IPS DF 4.7 (cell line): ENCODE results near the gene CEP63.
A peak's percentile ranks its signal among the peaks of the same experiment; 100 is the strongest.

Source experiments
- DNase-seq: peaks from one replicate; pipeline ENCODE4 v3.0.0-alpha.2; 2013; ENCODE audit warnings: low spot score; ENCODE audit errors: extremely low read depth

CEP63 gene

GRCh38 chr3:134485718-134486576 lies at the start of gene CEP63, which contains the start of gene ANAPC13:
Gene CEP63 (plus strand): TSS chr3:134486057. CDS start chr3:134495321, 9,264 bp downstream.
Gene ANAPC13 (minus strand): TSS chr3:134485985. CDS start chr3:134482904, 3,081 bp downstream.
- peak; percentile 90 for DNase-seq

DNA sequence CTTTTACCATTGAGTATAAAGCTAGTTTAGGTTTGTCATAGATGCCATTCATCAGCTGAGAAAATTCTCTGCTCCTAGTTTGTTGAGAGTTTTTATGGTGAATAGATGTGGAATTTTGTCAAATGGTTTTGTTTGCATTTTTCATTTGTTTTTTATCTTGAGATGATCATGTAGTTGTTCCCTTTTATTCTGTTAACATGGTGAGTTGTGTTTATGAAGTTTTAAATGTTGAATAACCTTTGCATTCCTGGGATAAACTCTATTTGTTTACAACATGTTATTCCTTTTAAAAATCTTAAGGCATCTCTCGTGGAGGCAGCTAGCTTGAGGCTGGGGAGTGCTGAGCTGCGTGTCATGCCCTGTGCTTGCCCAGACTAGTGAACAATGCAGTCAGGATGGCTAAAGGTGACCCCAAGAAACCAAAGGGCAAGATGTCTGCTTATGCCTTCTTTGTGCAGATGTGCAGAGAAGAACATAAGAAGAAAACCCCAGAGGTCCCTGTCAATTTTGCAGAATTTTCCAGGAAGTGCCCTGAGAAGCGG lies 48.6 kb upstream of the CEP63 start:
- DNase-seq = no peak

- DNase-seq = no peak
These were observed 44.5 kb upstream of the CEP63 start for GRCh38 chr3:134441321-134441720.

DNA sequence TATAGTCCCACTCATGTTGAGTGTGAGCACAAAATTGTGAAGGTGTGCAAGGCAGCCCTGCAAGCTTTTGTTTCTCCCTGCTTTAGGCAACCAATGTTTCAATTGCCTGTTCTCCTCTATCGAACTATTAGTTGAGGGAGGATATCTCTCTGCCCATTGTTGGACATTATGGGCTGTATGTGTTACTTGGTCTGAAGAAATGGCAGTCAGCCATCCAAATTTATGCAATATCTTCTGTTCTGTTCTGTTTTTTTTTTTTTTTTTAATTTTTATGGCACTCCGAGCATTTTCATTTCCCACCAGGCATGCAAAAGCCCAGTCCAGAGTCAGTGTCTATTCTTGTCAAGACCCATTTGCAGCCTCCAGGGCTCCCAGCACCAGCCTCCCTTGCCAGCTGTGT lies 44.0 kb upstream of the CEP63 start:
- DNase-seq = no peak

DNA sequence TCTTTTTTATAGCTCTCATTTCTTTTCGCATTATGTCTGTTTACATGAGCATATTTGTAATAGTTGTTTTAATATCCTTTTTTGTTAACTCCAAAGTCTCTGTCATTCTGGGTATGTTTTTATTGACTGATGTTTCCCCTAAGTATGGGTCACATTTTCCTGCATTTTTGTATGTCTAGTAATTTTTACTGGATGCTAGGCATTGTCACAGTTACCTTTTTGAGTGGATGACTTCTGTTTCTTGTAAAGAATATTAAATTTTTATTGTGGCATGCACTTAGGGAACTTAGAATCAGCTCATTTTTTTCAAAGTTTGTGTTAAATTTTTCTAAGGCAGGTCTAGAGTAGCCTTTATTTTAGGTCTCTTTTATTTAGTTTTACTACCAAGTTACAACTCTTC lies 40.8 kb upstream of the CEP63 start:
- no peak for DNase-seq

DNA sequence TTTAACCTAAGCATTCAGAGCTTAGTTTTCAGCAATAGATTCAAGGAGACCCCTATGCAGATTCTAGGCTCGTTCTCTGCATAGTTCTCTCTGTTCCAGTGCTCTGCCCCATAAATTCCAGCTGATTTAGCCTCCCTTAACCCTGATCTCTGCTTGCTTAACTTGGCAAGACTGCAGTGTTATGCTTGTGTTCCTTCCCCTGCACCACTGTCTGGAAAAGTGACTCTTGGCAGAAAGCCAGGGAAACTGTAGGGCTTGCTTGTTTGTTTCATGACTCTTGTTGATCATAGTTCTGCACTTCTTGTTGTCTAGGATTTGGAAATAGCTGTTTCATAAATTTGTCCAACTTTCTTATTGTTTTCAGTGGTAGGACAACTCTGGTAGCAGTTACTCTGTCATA lies 40.2 kb upstream of the CEP63 start:
- no peak for DNase-seq

DNA sequence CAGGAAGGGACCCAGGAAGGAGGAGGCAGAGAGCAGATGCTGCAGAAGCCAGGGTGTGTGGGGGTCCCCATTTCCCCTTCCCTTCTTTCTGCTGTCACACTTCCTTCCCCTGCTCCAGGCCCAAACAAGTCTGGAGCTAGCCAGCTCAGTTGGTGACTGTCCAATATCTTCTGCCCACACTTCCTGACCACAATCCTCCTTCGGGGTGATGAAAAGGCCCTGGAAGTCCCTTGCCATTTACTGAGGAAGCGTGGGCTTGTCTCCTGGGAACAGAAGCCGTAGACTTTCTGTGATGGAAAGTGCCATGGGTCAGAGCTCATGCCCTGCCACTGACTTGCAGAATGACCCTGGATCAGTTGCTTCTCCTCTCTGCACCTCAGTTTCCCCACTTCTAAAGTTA lies 39.1 kb upstream of the CEP63 start:
- no peak for DNase-seq

DNA sequence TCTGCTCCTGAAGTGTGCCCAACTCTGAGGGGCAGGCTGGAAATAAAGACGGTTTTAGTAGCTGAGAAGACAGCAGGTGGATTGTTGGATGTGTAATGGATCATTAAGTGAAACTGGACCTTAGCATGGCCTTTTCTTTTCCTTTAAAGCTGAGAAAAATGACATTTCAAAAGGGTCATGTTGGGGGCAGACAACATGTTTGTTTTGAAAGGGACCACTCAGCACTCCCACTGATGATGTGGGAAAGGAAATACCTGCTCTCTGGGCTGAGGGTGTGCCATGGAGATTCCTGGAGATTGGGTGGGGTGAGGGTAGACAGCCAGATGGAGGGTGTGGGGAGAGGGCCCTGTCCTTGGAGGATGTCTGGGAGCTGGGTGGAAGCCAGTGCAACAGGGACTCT lies 38.5 kb upstream of the CEP63 start:
- DNase-seq = no peak

DNA sequence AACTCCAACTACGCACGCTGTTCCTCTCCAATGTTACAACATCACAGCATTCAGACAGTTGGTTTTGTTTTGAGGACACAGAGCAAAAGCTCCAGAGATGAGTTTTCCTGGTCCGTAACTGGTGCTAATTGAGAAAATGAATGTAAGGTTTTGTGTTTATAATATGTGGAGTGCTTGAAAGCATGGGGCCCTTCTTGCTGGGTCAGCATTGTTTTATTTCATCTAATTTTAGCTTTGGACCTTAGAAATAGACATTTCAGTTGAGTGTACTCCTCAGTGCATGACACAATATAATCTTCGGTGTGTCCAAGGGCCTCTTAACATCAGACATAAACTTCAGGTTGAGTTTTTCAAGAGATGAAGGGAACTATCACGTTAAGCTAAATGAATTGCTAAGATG lies 37.2 kb upstream of the CEP63 start:
- DNase-seq = no peak

DNA sequence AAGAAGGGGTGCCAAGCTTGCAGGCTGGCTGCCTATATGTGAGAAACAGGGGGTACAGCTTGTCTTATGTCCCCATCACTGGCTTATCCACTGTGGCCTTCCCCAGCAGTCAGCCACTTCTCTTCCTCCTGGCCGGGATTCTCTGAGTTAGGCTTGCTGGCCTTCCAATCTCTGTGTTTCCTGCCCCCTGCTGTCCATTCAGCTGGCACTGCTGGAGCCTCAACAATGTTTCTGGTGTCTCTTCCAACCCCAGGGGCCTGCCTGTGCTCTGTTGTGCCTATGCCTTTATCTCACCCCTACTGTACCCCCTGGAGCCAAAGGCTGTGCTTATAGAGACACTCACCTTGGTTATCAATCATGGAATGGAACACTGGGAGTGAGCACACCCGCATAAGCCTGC lies 36.6 kb upstream of the CEP63 start:
- DNase-seq = no peak

- DNase-seq = no peak
These were observed 35.9 kb upstream of the CEP63 start for GRCh38 chr3:134449951-134450350.

- DNase-seq = peak; percentile 75
These were observed 32.2 kb upstream of the CEP63 start for GRCh38 chr3:134453631-134454030.

DNA sequence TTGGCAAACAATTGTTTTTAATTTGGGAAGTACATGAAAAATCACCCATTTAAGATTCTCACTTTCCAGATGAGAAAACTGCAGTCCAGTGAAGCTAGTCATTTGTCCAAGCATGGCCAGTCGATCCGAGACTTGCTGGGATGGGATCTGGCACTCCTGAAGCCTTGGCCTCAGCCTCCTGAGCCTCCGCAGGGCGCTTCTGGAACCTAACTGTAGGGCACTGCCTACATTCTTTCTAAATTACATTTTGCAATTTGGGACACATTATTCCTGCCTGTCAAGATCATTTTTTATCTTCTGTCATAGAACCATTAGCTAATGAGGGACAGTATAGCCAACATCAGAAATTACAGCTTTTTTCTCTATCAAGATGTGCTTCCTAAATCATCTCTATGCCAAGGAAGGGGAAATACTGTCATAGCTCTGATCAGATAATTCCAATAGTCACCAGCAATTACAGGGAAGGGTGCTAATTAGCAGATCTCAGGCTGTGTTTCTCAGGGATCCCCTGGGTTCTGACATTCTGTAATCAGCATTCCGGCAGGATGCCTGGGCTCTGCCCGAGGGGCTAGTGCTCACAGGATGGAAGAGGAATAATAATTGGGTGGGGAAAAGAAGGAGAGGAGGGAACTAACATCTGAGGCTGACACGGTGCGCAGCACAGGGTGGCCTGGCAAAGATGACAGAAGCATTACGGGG lies 28.3 kb upstream of the CEP63 start:
- no peak for DNase-seq

DNA sequence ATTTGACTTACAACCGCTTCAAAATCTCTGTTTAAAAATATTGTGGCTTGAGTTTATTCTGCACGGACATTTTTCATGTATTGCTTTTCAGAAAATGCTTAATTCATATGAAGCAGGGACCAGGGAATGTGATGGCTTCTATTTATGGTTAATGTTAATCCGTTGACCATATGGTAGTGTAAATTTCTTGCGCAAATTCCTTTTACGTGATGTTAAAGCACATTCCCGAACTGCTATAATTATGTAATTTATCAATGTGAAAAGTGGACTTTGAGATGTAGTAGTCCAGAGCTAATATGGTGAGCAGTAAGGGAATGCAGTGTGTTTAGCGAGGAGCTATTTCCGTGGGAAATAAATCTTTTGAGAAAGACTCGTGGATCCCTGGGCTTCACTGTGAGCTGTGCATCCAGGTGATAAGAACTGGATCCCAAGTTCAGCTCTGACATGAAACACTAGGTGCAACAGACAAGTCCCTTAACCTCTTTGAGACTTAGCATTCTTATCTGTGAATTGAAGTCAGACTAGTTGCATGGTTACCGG lies 27.4 kb upstream of the CEP63 start:
- no peak for DNase-seq

DNA sequence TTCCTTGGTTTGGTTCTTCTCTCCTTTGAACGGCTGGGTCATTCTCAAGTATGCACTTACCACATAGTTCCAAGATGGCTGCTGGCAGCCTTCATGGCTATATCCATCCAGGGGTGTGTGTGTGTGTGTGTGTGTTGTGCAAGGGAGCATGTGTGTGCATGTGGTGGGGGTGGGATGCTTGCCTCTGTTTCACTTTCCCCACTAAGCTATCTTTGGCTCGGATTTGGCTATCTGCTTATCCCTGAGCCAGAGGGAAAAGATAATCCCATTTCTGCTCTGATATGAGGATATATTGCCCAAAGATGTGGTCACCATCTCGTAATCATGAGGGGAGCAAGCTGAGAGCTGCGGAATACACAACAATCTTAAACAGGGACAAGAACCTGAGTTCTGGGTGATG lies 26.3 kb upstream of the CEP63 start:
- no peak for DNase-seq

- DNase-seq = no peak
These were observed 24.9 kb upstream of the CEP63 start for GRCh38 chr3:134460965-134461364.

DNA sequence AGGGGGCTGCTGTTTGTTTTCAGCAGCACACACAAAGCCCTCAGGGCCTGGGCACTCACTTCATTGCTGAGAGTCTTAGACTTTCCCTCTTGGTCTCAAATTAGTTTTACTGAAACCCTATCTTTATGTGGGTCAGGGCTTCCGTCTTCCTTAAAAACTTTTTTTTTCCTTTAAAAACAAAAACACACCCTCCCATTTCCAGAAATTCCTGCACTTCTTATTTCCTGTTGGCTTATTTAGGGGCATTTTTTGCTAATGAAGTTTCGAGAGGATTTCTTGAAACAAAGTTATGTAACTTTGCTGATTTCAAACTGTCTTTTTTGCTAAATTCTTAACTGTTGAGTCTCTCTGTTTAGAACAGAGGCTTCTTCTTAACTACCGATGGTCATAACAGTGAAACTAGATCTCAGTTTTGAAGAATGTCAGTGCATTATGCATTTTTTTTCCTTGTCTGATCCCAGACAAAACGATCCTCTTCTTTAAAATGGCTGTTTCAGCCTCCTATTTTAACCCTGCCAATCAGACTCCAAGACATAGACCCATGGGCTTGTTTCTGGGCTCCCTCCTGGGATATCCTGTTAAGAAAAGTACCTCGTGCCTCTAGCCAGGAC lies 23.4 kb upstream of the CEP63 start:
- DNase-seq = no peak

DNA sequence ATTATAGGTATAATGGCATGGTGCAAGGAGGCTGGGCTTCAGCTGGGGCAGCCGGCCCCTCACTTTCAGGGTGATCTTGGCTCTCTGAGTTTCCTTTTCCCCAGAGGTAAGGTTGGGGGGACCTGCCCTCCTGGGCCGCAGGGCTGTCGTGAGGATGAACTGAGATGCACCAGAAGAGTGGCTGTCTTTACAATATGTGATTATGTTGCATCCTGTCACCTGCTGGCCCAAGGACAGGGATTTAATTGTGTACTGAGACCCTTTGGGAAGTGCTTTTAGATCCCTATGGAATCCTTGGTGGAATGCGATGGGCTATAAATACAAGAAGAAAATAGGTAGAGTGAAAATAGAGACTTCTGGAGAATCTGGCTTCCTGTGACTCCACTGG lies 22.2 kb upstream of the CEP63 start:
- DNase-seq = no peak

- peak; percentile 84 for DNase-seq
These were observed 21.7 kb upstream of the CEP63 start for GRCh38 chr3:134464064-134464688.

DNA sequence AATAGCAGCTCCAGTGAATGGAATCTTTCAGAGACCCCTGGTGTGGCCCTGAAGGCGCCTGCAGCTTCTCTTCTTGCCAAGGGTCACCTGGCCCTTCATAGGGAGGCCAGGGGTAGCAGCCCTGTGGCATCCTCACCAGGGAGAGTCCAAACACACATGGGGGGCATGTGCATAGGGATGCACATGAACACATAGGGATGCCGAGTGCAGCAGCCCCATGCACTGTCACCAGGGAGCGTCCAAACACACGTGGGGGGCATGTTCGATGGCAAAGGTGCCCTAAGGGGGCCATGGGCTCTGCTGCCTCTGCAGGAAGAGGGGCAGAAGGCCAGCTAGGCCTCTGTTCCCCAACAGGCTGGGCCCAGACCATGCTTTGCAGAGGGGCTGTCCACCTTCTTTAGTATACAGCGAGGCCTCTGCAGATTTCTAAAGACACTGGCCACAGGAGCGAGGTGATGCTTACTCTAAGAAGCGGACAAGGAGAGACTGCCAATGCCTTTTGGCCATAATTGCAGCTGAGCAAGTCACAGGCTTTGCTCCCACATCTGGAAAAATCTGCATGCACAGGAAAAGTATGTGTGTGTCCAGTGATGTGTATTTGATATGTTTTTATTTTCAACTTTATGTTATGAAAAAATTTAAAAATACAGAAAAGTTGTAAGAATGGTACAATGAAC lies 21.0 kb upstream of the CEP63 start:
- no peak for DNase-seq

DNA sequence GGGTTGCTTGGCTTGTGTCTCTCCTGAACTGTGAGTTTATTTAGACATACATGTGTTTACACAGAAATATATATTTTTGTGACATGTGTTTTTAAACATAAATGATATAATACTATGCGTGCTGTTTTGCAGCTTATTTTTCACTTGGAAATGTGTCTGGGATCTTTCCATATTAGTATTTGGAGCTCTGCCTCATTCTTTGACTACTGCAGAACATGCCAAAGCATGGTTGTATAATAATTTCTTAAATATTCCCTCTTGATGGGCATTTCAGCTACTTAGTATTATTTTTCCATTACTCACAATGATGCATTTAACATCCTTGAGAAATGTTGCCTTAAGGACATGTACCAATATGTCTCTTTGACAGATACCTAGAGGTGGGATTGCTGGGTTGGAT lies 19.5 kb upstream of the CEP63 start:
- DNase-seq = no peak
